Panc1 (cell line): ENCODE measurements around the gene HCRTR1. TPM values are rescaled to one million over a fixed set of nuclear protein-coding genes. Genes with fewer than 3 reads are reported as not detected.

Experiments used
- ATAC-seq: fragments of 200-7000 bp; cut with Tn5 transposase; 2 replicates; pipeline ENCODE4 v1.9.1; 2020; ENCODE audit warnings: mild to moderate bottlenecking, moderate library complexity
- BruUV-seq: library from RNA; stranded (reverse); fragments of 400-500 nt; replicated peaks from 2 replicates; lab custom pipeline; 2021; lab: Mats Ljungman, UMichigan
- CTCF ChIA-PET: fragments of 300-600 bp; sonication (Branson Sonifier 250); formaldehyde crosslinking; loops from one replicate; lab custom pipeline; 2022; ENCODE audit warnings: antibody characterized with exemption; lab: Charles Lee
- POLR2A ChIA-PET: fragments of 300-600 bp; sonication (Branson Sonifier 250); formaldehyde crosslinking; loops from one replicate; lab custom pipeline; 2022; ENCODE audit warnings: antibody characterized with exemption; lab: Charles Lee
- DNase-seq: peaks from one replicate; pipeline ENCODE4 v3.0.0-alpha.2; 2010; ENCODE audit warnings: low read depth, low spot score
- H3K27ac ChIP-seq: 2 replicates; pipeline ENCODE4 v1.5.1; 2011; ENCODE audit warnings: mild to moderate bottlenecking, low read length, inconsistent platforms
- H3K27me3 ChIP-seq: fragments of 200-500 bp; sonication (Bioruptor generic); 2 replicates; pipeline ENCODE4 v1.6.0; 2014; ENCODE audit warnings: low read length, inconsistent platforms; ENCODE audit not compliant: control insufficient read depth, insufficient read depth
- H3K36me3 ChIP-seq: fragments of 200-500 bp; sonication (Bioruptor generic); 2 replicates; pipeline ENCODE4 v1.5.1; 2014; ENCODE audit warnings: inconsistent platforms, mild to moderate bottlenecking, low read length, moderate library complexity; ENCODE audit not compliant: control insufficient read depth, insufficient read depth
- H3K4me1 ChIP-seq: 2 replicates; pipeline ENCODE4 v1.5.1; 2011; ENCODE audit warnings: inconsistent platforms, mild to moderate bottlenecking, low read length, moderate library complexity; ENCODE audit not compliant: control insufficient read depth, insufficient read depth
- H3K4me3 ChIP-seq, 2 experiments: 2 replicates each; pipeline ENCODE4 v1.5.1; 2011 to 2012; ENCODE audit warnings: low read depth in 2 of 2, low read length in 2 of 2, mild to moderate bottlenecking in 2 of 2, inconsistent platforms in 1 of 2, moderate library complexity in 1 of 2
- H3K9me3 ChIP-seq: fragments of 200-500 bp; sonication (Bioruptor generic); 2 replicates; pipeline ENCODE4 v1.5.1; 2014; ENCODE audit warnings: low read depth, mild to moderate bottlenecking, inconsistent platforms, low read length, moderate library complexity; ENCODE audit not compliant: control insufficient read depth, insufficient read depth
- POLR2AphosphoS5 ChIP-seq: IDR thresholded peaks from 2 replicates; pipeline ENCODE4 v1.6.1; 2012; ENCODE audit warnings: mild to moderate bottlenecking, low read depth, low read length, moderate library complexity
- SIN3A ChIP-seq: IDR thresholded peaks from 2 replicates; pipeline ENCODE4 v1.6.1; 2012; ENCODE audit warnings: low read depth, mild to moderate bottlenecking, low read length, moderate library complexity, borderline replicate concordance; ENCODE audit not compliant: insufficient read depth
- TCF7L2 ChIP-seq: IDR thresholded peaks from 2 replicates; pipeline ENCODE4 v1.6.1; 2011; ENCODE audit warnings: mild to moderate bottlenecking, low read depth, low read length, inconsistent platforms
- in situ Hi-C: cut with HindIII; loops from 2 replicates; pipeline ENCODE4 v1.10.0; 2016; ENCODE audit warnings: low sequenced_read_pairs, low pct_unique_long_range_greater_than_20kb
- intact Hi-C: fragments of 100-400 bp; cut with micrococcal nuclease; formaldehyde crosslinking; loops from one replicate; pipeline ENCODE4 v1.10.0; 2022; ENCODE audit not compliant: unreplicated experiment
- total RNA-seq: library from RNA; stranded (reverse); gene quantifications from one replicate; pipeline ENCODE4 v1.2.1, GENCODE V29; 2021; ENCODE audit not compliant: unreplicated experiment
- TF ChIP-seq, protein P1 (sequence below): fragments of 450-650 bp; IDR thresholded peaks from 2 replicates; pipeline ENCODE4 v1.5.1; 2017; ENCODE audit warnings: mild to moderate bottlenecking
- TF ChIP-seq, protein P2 (sequence below), 2 experiments: IDR thresholded peaks; 2 replicates each; pipeline ENCODE4 v1.6.1; 2011 to 2012; ENCODE audit warnings: low read depth in 2 of 2, control low read depth in 1 of 2, low read length in 1 of 2, mild to moderate bottlenecking in 1 of 2, moderate library complexity in 1 of 2; ENCODE audit not compliant: insufficient read depth in 1 of 2

The HCRTR1 gene
- total RNA-seq, 1 experiment from 2014 or later = 0.18 TPM

DNA sequence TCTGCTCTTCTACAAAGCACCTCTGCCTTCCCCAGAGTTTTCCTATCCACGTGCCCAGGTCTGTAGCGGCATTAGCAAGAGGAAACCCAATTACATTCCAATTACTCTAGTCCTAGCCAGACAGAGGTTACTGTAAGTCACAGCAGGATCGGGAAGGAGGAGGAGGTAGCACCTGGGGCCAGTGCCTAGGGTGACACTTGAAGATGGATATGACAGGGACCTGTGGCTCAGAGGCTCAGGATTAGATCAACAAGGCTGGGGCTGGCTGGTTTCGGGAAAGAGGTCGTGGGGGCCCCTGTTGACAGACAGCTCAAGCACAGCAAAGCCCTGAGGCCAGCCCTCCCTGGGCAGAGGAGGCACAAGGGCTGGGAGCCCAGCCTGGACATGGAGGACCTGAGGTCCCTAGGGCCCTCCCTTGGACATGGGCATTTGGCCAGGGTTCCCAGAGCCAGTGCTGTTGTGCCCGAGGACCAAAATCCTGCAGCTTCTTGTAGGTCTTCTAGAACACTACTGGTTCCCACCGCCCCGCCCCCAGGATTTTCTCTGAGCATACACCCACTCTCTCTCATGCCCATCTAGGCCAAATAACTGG is 3.0 kb upstream of the HCRTR1 start:
- CTCF ChIA-PET = no interaction called here
- H3K36me3 ChIP-seq = no peaks in the 10 kb centered on the region
- H3K4me3 ChIP-seq = no peak overlapping the region
- POLR2A ChIA-PET = no interaction called here
- TF ChIP-seq, protein P1, sequence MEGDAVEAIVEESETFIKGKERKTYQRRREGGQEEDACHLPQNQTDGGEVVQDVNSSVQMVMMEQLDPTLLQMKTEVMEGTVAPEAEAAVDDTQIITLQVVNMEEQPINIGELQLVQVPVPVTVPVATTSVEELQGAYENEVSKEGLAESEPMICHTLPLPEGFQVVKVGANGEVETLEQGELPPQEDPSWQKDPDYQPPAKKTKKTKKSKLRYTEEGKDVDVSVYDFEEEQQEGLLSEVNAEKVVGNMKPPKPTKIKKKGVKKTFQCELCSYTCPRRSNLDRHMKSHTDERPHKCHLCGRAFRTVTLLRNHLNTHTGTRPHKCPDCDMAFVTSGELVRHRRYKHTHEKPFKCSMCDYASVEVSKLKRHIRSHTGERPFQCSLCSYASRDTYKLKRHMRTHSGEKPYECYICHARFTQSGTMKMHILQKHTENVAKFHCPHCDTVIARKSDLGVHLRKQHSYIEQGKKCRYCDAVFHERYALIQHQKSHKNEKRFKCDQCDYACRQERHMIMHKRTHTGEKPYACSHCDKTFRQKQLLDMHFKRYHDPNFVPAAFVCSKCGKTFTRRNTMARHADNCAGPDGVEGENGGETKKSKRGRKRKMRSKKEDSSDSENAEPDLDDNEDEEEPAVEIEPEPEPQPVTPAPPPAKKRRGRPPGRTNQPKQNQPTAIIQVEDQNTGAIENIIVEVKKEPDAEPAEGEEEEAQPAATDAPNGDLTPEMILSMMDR = no peak
- TF ChIP-seq, protein P2, sequence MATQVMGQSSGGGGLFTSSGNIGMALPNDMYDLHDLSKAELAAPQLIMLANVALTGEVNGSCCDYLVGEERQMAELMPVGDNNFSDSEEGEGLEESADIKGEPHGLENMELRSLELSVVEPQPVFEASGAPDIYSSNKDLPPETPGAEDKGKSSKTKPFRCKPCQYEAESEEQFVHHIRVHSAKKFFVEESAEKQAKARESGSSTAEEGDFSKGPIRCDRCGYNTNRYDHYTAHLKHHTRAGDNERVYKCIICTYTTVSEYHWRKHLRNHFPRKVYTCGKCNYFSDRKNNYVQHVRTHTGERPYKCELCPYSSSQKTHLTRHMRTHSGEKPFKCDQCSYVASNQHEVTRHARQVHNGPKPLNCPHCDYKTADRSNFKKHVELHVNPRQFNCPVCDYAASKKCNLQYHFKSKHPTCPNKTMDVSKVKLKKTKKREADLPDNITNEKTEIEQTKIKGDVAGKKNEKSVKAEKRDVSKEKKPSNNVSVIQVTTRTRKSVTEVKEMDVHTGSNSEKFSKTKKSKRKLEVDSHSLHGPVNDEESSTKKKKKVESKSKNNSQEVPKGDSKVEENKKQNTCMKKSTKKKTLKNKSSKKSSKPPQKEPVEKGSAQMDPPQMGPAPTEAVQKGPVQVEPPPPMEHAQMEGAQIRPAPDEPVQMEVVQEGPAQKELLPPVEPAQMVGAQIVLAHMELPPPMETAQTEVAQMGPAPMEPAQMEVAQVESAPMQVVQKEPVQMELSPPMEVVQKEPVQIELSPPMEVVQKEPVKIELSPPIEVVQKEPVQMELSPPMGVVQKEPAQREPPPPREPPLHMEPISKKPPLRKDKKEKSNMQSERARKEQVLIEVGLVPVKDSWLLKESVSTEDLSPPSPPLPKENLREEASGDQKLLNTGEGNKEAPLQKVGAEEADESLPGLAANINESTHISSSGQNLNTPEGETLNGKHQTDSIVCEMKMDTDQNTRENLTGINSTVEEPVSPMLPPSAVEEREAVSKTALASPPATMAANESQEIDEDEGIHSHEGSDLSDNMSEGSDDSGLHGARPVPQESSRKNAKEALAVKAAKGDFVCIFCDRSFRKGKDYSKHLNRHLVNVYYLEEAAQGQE (IDR thresholded peaks at IDR 0.05; ENCODE audit: insufficient read depth in 1 of 2, low read depth in 2 of 2, low read length in 1 of 2) = no peak
- TF ChIP-seq TCF7L2 (no peak), SIN3A (no peak)
- intact Hi-C loops = no loop called here
- H3K27ac ChIP-seq = no peak overlapping the region
- peaks cover 3% of the 10 kb centered on the region for H3K4me1 ChIP-seq
- H3K9me3 ChIP-seq = no peaks in the 10 kb centered on the region
- DNase-seq (no peak), ATAC-seq (no peak)
- in situ Hi-C loops = no loop called here
- H3K27me3 ChIP-seq = peaks cover 5% of the 10 kb centered on the region
- BruUV-seq = no TSS peak

DNA sequence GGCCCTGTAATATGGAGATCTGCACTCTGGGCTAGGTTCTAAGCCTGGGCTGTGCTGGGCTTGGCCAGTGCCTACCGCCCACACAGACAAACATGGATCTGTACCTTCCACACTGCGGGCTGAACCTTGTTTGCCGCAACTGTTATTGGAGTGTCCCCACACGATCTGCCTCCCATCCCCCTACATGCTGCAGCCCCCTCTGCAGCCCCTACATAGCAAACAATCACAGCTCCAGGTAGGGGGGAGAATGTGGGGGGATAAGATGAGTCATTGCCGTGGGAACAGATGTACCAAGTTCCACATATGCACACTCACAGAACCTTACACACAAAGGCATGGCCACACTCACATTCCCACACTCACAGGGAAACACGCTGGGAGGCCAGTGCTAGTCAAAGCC is 2.1 kb upstream of the HCRTR1 start:
- in situ Hi-C loops = no loop called here
- TF ChIP-seq TCF7L2 (no peak), POLR2AphosphoS5 (no peak), SIN3A (no peak)
- TF ChIP-seq, protein P1 = no peak
- TF ChIP-seq, protein P2 (IDR thresholded peaks at IDR 0.05; ENCODE audit: insufficient read depth in 1 of 2, low read depth in 2 of 2, low read length in 1 of 2) = no peak
- ATAC-seq = no peak

More for the DNA sequence above, 2.1 kb upstream of the HCRTR1 start:
- CTCF ChIA-PET = interaction anchor here (0.8 kb wide), 1 partner anchor 66 kb away, joined by 3 read pairs; no protein-coding TSS in a partner anchor
- Histone ChIP-seq H3K27me3 (peaks cover 5% of the 10 kb centered on the region), H3K27ac (no peak overlapping the region), H3K9me3 (no peaks in the 10 kb centered on the region), H3K4me1 (peaks cover 3% of the 10 kb centered on the region), H3K36me3 (no peaks in the 10 kb centered on the region), H3K4me3 (no peak overlapping the region)
- POLR2A ChIA-PET = no interaction called here
- DNase-seq = no peak
- intact Hi-C loops = no loop called here
- BruUV-seq = no TSS peak
